Measurements from ENCODE around the gene BCL7A.

BCL7A gene

GRCh38 chr12:122106843-122107242, 85.2 kb downstream of the BCL7A start:
- TF ChIP-seq CTCF (IDR thresholded peaks at IDR 0.05; ENCODE audit: borderline replicate concordance, control extremely low read depth, extremely low read depth, insufficient read depth, missing control alignments), result no peak
- in situ Hi-C loops (cut with MboI; ENCODE audit: low sequenced_read_pairs, unreplicated experiment), result no loop called here

GRCh38 chr12:122107261-122107660, 85.6 kb downstream of the BCL7A start:
- in situ Hi-C loops (cut with MboI; ENCODE audit: low sequenced_read_pairs, unreplicated experiment), result no loop called here
- TF ChIP-seq CTCF (IDR thresholded peaks at IDR 0.05; ENCODE audit: borderline replicate concordance, control extremely low read depth, extremely low read depth, insufficient read depth, missing control alignments), result no peak
- no peak for DNase-seq (ENCODE audit: low spot score)

More at GRCh38 chr12:122106843-122107242, 85.2 kb downstream of the BCL7A start:
- no peak for DNase-seq (ENCODE audit: low spot score)

- in situ Hi-C loops (cut with MboI; ENCODE audit: low sequenced_read_pairs, unreplicated experiment), result no loop called here
- DNase-seq (ENCODE audit: low spot score), result no peak
- no peak for TF ChIP-seq CTCF (IDR thresholded peaks at IDR 0.05; ENCODE audit: borderline replicate concordance, control extremely low read depth, extremely low read depth, insufficient read depth, missing control alignments)
Measured at GRCh38 chr12:122111089-122111641, 89.5 kb downstream of the BCL7A start.

All from GM13976 (cell line).